HepG2 (cell line): Measurements from ENCODE around the gene SKI. TPM values are rescaled to one million over a fixed set of nuclear protein-coding genes. Genes with fewer than 3 reads are reported as not detected.

Source experiments
- ATM ChIP-seq: fragments of 450-650 bp; IDR thresholded peaks from 2 replicates; pipeline ENCODE4 v1.7.1; 2017; ENCODE audit warnings: mild to moderate bottlenecking, borderline replicate concordance
- CC2D1A ChIP-seq: sonication (generic); formaldehyde crosslinking; IDR thresholded peaks from 2 replicates; pipeline ENCODE4 v1.8.1; 2023; ENCODE audit warnings: mild to moderate bottlenecking, missing genetic modification reagents
- CEBPG ChIP-seq: IDR thresholded peaks from 2 replicates; pipeline ENCODE4 v1.6.1; 2016
- HNRNPL ChIP-seq: fragments of 200-400 bp; formaldehyde crosslinking; IDR thresholded peaks from 2 replicates; pipeline ENCODE4 v1.6.1; 2017; ENCODE audit warnings: mild to moderate bottlenecking, low read depth, low read length
- KDM2A ChIP-seq: sonication (generic); formaldehyde crosslinking; IDR thresholded peaks from 2 replicates; pipeline ENCODE4 v1.4.0; 2020; ENCODE audit warnings: low read depth, missing genetic modification reagents, borderline replicate concordance
- MYC ChIP-seq: sonication (generic); formaldehyde crosslinking; IDR thresholded peaks from 2 replicates; pipeline ENCODE4 v1.9.0; 2021; ENCODE audit warnings: missing genetic modification reagents, borderline replicate concordance
- NR2F6 ChIP-seq, 2 experiments: IDR thresholded peaks; 2 replicates each; pipeline ENCODE4 v1.6.1; 2016; ENCODE audit warnings: antibody characterized with exemption in 1 of 2, mild to moderate bottlenecking in 1 of 2
- RCOR2 ChIP-seq: IDR thresholded peaks from 2 replicates; pipeline ENCODE4 v1.6.1; 2016; ENCODE audit warnings: missing biosample characterization, missing genetic modification reagents
- SIX1 ChIP-seq: sonication (generic); formaldehyde crosslinking; IDR thresholded peaks from 2 replicates; pipeline ENCODE4 v1.4.0; 2020; ENCODE audit warnings: missing genetic modification reagents, borderline replicate concordance
- SSRP1 ChIP-seq: IDR thresholded peaks from 2 replicates; pipeline ENCODE4 v1.6.1; 2016; ENCODE audit warnings: control low read depth
- TBX2 ChIP-seq: sonication (generic); formaldehyde crosslinking; IDR thresholded peaks from 2 replicates; pipeline ENCODE4 v1.5.0; 2020; ENCODE audit warnings: missing genetic modification reagents, mild to moderate bottlenecking, borderline replicate concordance
- ZFP62 ChIP-seq: sonication (generic); formaldehyde crosslinking; IDR thresholded peaks from 2 replicates; pipeline ENCODE4 v1.4.0; 2020; ENCODE audit warnings: missing genetic modification reagents
- ZKSCAN1 ChIP-seq: fragments of 150-350 bp; IDR thresholded peaks from 2 replicates; pipeline ENCODE4 v1.6.1; 2014; ENCODE audit warnings: low read length
- ZMYM3 ChIP-seq: sonication (generic); formaldehyde crosslinking; IDR thresholded peaks from 2 replicates; pipeline ENCODE4 v1.5.1; 2020; ENCODE audit warnings: mild to moderate bottlenecking, missing genetic modification reagents
- ZNF234 ChIP-seq: sonication (generic); formaldehyde crosslinking; conservative IDR thresholded peaks from 2 replicates; pipeline ENCODE4 v1.5.1; 2020; ENCODE audit warnings: mild to moderate bottlenecking, missing genetic modification reagents
- ZNF326 ChIP-seq: sonication (generic); formaldehyde crosslinking; IDR thresholded peaks from 2 replicates; pipeline ENCODE4 v1.4.0; 2020; ENCODE audit warnings: missing genetic modification reagents, borderline replicate concordance
- ZNF451 ChIP-seq: sonication (generic); formaldehyde crosslinking; IDR thresholded peaks from 2 replicates; pipeline ENCODE4 v1.5.0; 2020; ENCODE audit warnings: mild to moderate bottlenecking, missing genetic modification reagents
- ZNF460 ChIP-seq: sonication (generic); formaldehyde crosslinking; IDR thresholded peaks from 2 replicates; pipeline ENCODE4 v1.5.1; 2020; ENCODE audit warnings: missing genetic modification reagents, mild to moderate bottlenecking, borderline replicate concordance
- ZNF546 ChIP-seq: sonication (generic); formaldehyde crosslinking; conservative IDR thresholded peaks from 2 replicates; pipeline ENCODE4 v1.8.1; 2023; ENCODE audit warnings: mild to moderate bottlenecking, missing genetic modification reagents
- ZNF562 ChIP-seq: sonication (generic); formaldehyde crosslinking; IDR thresholded peaks from 2 replicates; pipeline ENCODE4 v1.8.0; 2022; ENCODE audit warnings: missing genetic modification reagents, borderline replicate concordance
- ZNF629 ChIP-seq: sonication (generic); formaldehyde crosslinking; conservative IDR thresholded peaks from 2 replicates; pipeline ENCODE4 v1.5.0; 2020; ENCODE audit warnings: missing genetic modification reagents
- ZNF775 ChIP-seq: sonication (generic); formaldehyde crosslinking; IDR thresholded peaks from 2 replicates; pipeline ENCODE4 v1.4.0; 2020; ENCODE audit warnings: missing genetic modification reagents, mild to moderate bottlenecking, moderate library complexity, borderline replicate concordance
- ZNF790 ChIP-seq: sonication (generic); formaldehyde crosslinking; IDR thresholded peaks from 2 replicates; pipeline ENCODE4 v1.8.0; 2022; ENCODE audit warnings: missing genetic modification reagents, mild to moderate bottlenecking, borderline replicate concordance
- polyA plus RNA-seq, 8 experiments: library from polyadenylated mRNA; depleted of rRNA in 3 of 8; stranded (reverse) in 7 of 8; unstranded in 1 of 8; fragments of >200 nt; fragmentation: Illumina TruSeq in 4 of 8; extraction: Trizol in 4 of 8; gene quantifications; 2 replicates each; pipeline versions ENCODE4 v1.2.1 to v1.2.3, GENCODE V29; 2011 to 2016; ENCODE audit warnings: low read depth in 4 of 8, missing spikeins in 1 of 8, mixed read lengths in 1 of 8; ENCODE audit not compliant: insufficient read depth in 1 of 8
- total RNA-seq, 5 experiments: library from RNA; depleted of rRNA; stranded (reverse); fragments of >200 nt; fragmentation: Illumina TruSeq; extraction: Trizol; gene quantifications; 2 replicates each; pipeline ENCODE4 v1.2.3, GENCODE V29; 2016; ENCODE audit warnings: low read depth in 1 of 5
- TF ChIP-seq, protein P1 (sequence below): sonication (generic); formaldehyde crosslinking; conservative IDR thresholded peaks from 2 replicates; pipeline ENCODE4 v1.8.0; 2022; ENCODE audit warnings: low read depth, missing genetic modification reagents
- TF ChIP-seq, protein P2 (sequence below): sonication (generic); formaldehyde crosslinking; IDR thresholded peaks from 2 replicates; pipeline ENCODE4 v1.4.0; 2020; ENCODE audit warnings: missing genetic modification reagents; ENCODE audit errors: not compliant biosample characterization
- TF ChIP-seq, protein P3 (sequence below): sonication (generic); formaldehyde crosslinking; IDR thresholded peaks from 2 replicates; pipeline ENCODE4 v1.4.0; 2020; ENCODE audit warnings: low read depth, missing genetic modification reagents

SKI gene
- total and polyA plus RNA-seq, 2 of the 13 experiments (the other 11 are each of a cell fraction or from before 2014, with no cell fraction given), result 4.7 to 6.9 TPM

DNA sequence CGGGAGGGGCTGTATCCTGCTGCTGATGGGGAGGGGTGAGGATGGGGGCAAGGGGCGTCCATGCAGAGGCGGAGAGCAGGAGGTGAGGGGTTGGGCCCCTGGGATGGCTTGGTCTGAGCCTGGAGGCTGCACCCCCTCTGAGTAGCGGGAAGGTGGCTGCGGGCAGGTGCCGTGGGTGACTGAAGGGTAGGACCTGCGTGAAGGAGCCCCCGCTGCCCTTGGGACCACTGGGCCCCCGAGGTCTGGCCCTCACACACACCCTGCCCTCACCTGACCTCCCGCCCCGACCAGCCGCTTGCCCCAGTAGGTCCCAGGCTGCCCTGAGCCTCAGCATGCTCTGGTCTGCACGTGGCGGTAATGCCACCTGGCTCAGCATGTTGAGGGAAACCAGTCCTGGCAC lies 12.8 kb upstream of the SKI start (continued):
- TF ChIP-seq, protein P1, sequence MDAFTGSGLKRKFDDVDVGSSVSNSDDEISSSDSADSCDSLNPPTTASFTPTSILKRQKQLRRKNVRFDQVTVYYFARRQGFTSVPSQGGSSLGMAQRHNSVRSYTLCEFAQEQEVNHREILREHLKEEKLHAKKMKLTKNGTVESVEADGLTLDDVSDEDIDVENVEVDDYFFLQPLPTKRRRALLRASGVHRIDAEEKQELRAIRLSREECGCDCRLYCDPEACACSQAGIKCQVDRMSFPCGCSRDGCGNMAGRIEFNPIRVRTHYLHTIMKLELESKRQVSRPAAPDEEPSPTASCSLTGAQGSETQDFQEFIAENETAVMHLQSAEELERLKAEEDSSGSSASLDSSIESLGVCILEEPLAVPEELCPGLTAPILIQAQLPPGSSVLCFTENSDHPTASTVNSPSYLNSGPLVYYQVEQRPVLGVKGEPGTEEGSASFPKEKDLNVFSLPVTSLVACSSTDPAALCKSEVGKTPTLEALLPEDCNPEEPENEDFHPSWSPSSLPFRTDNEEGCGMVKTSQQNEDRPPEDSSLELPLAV (CRISPR knock-in tag), result no peak
- TF ChIP-seq ZNF790, result no peak
- no peak for TF ChIP-seq ZNF460 (CRISPR knock-in tag)
- 0 out of 2 replicates have a peak, but pooled peaks have one; percentile 48 for TF ChIP-seq ZNF326
- no peak for TF ChIP-seq ZKSCAN1
- no peak for TF ChIP-seq CC2D1A
- no peak for TF ChIP-seq CEBPG (CRISPR knock-in tag)
- no peak for TF ChIP-seq ZFP62 (CRISPR knock-in tag)
- TF ChIP-seq, protein P2, sequence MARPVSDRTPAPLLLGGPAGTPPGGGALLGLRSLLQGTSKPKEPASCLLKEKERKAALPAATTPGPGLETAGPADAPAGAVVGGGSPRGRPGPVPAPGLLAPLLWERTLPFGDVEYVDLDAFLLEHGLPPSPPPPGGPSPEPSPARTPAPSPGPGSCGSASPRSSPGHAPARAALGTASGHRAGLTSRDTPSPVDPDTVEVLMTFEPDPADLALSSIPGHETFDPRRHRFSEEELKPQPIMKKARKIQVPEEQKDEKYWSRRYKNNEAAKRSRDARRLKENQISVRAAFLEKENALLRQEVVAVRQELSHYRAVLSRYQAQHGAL (CRISPR knock-in tag), result no peak
- TF ChIP-seq TBX2 (CRISPR knock-in tag), result no peak
- no peak for TF ChIP-seq NR2F6 (IDR thresholded peaks at IDR 0.05)
- TF ChIP-seq NR2F6 (CRISPR knock-in tag; IDR thresholded peaks at IDR 0.05), result no peak
- no peak for TF ChIP-seq ZNF775 (CRISPR knock-in tag)
- TF ChIP-seq ATM, result no peak
- TF ChIP-seq ZNF234 (CRISPR knock-in tag), result no peak
- no peak for TF ChIP-seq ZNF562
- TF ChIP-seq ZNF451 (CRISPR knock-in tag), result no peak
- no peak for TF ChIP-seq ZNF546 (CRISPR knock-in tag)
- peak; percentile 45; the same call in 1 of the 2 replicates for TF ChIP-seq MYC (CRISPR knock-in tag)
- no peak for TF ChIP-seq SIX1
- TF ChIP-seq ZMYM3 (CRISPR knock-in tag), result no peak
- peak; percentile 11; the same call in 1 of the 2 replicates for TF ChIP-seq KDM2A (CRISPR knock-in tag)
- TF ChIP-seq HNRNPL, result no peak
- no peak for TF ChIP-seq SSRP1 (CRISPR knock-in tag)
- TF ChIP-seq ZNF629 (CRISPR knock-in tag), result no peak
- TF ChIP-seq, protein P3, sequence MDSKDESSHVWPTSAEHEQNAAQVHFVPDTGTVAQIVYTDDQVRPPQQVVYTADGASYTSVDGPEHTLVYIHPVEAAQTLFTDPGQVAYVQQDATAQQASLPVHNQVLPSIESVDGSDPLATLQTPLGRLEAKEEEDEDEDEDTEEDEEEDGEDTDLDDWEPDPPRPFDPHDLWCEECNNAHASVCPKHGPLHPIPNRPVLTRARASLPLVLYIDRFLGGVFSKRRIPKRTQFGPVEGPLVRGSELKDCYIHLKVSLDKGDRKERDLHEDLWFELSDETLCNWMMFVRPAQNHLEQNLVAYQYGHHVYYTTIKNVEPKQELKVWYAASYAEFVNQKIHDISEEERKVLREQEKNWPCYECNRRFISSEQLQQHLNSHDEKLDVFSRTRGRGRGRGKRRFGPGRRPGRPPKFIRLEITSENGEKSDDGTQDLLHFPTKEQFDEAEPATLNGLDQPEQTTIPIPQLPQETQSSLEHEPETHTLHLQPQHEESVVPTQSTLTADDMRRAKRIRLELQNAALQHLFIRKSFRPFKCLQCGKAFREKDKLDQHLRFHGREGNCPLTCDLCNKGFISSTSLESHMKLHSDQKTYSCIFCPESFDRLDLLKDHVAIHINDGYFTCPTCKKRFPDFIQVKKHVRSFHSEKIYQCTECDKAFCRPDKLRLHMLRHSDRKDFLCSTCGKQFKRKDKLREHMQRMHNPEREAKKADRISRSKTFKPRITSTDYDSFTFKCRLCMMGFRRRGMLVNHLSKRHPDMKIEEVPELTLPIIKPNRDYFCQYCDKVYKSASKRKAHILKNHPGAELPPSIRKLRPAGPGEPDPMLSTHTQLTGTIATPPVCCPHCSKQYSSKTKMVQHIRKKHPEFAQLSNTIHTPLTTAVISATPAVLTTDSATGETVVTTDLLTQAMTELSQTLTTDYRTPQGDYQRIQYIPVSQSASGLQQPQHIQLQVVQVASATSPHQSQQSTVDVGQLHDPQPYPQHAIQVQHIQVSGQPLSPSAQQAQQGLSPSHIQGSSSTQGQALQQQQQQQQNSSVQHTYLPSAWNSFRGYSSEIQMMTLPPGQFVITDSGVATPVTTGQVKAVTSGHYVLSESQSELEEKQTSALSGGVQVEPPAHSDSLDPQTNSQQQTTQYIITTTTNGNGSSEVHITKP, result no peak
- TF ChIP-seq RCOR2 (CRISPR knock-in tag), result no peak
